ENCODE results near the gene NETO2. TPM values are rescaled to one million over a fixed set of nuclear protein-coding genes. Genes with fewer than 3 reads are reported as not detected.

Gene NETO2
- total and polyA plus RNA-seq, 2 donors (not counting 3 experiments of a cell fraction or from before 2014, with no cell fraction given): 18.4 to 24.8 TPM

DNA sequence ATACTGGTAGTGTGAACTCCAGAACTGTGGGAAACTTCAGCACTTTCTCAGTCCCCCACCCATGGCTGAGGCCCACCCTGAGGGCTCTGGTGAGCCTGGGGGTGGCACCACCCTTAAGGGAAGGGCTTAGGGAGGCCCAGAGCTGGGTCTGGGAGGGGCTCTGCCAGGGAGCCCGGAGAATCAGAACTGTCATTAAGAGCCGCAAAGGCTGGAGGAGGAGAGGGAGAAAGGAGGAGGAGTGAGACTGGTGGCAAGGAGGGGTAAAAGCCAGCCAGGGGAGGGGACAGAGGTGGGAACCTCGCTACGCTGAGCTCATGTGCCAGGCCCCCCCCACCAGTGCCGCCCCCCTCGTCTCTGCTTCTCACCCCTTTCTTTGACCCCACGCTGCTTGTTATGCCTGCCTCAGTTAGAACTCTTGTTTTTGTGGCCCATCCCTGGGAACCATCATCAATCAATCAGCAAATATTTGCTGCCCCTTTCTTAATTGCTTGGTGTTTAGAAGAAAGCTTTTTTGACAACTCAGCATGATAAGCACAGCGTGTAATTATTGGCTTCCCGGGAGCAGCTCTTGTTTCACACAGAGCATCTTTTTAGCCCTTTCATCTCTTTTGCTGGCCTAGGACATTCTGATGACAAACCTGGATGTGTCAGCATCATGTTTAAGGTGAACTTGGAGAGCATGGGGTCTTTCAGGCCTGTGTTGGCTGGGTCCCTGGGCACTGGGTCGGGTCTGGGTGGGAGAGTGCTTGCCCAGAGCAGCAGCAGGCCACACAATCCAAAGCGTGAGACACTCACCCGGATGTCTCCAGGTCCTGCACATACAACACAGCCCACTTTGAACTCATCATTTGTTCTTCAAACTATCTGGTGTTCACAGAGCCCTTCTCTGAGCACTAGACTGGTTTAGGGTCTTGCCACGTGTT is 77.7 kb downstream of the NETO2 start:
- Histone ChIP-seq H3K4me1 (ENCODE audit: control insufficient read depth, extremely low read depth, insufficient read depth, low read length) (no peaks in the 10 kb centered on the region), H3K27ac (ENCODE audit: insufficient read depth, low read depth, low read length) (no peak overlapping the region), H4K20me1 (replicated peaks; ENCODE audit: control insufficient read depth, extremely low read depth, insufficient read depth, low read length) (no peaks in the 10 kb centered on the region), H3K4me2 (ENCODE audit: insufficient read depth, low read length) (no peak overlapping the region), H3K27me3 (ENCODE audit: control insufficient read depth in 2 of 2, insufficient read depth in 2 of 2, low read length in 2 of 2) (no peaks in the 10 kb centered on the region), H2AFZ (ENCODE audit: low read depth, low read length) (no peak overlapping the region), H3K9ac (replicated peaks; ENCODE audit: extremely low read depth, insufficient read depth, low read length) (no peak overlapping the region), H3K9me1 (replicated peaks; ENCODE audit: control insufficient read depth, extremely low read depth, insufficient read depth, low read length) (no peaks in the 10 kb centered on the region), H3K4me3 (replicated peaks in 1 of 3; ENCODE audit: insufficient read depth in 1 of 3, low read depth in 1 of 3, low read length in 3 of 3) (no peak overlapping the region), H3K9me3 (replicated peaks; ENCODE audit: control insufficient read depth, insufficient read depth, low read length) (no peaks in the 10 kb centered on the region), H3K36me3 (ENCODE audit: control insufficient read depth in 2 of 2, extremely low read depth in 1 of 2, insufficient read depth in 2 of 2, low read length in 2 of 2) (no peaks in the 10 kb centered on the region), H3K79me2 (ENCODE audit: control insufficient read depth, insufficient read depth, low read length) (no peaks in the 10 kb centered on the region)
- dilution Hi-C loops (cut with MboI; ENCODE audit: extremely low pct_ligation_motif_present, low sequenced_read_pairs) (no loop called here), intact Hi-C loops (cut with micrococcal nuclease) (no loop called here)
- FAIRE-seq: no peak
- POLR2A ChIA-PET: no interaction called here
- BruUV-seq (replicated peaks): no TSS peak
- TF ChIP-seq GATA2 (IDR thresholded peaks at IDR 0.05; ENCODE audit: insufficient read depth, insufficient read length, low read depth, low read length) (no peak), EZH2 (IDR thresholded peaks at IDR 0.05; ENCODE audit: borderline replicate concordance, low read depth, low read length, severe bottlenecking) (no peak), JUN (IDR thresholded peaks at IDR 0.05; ENCODE audit: borderline replicate concordance, insufficient read depth, insufficient read length, low read depth) (no peak), FOS (IDR thresholded peaks at IDR 0.05; ENCODE audit: borderline replicate concordance, insufficient read depth, low read length) (no peak), POLR2A (IDR thresholded peaks at IDR 0.05; ENCODE audit: low read depth, low read length) (no peak), MYC (IDR thresholded peaks at IDR 0.05; ENCODE audit: low read depth, low read length) (no peak), POLR2AphosphoS5 (IDR thresholded peaks at IDR 0.05; ENCODE audit: insufficient read depth, low read depth, low read length) (no peak)
- TF ChIP-seq, protein P1, sequence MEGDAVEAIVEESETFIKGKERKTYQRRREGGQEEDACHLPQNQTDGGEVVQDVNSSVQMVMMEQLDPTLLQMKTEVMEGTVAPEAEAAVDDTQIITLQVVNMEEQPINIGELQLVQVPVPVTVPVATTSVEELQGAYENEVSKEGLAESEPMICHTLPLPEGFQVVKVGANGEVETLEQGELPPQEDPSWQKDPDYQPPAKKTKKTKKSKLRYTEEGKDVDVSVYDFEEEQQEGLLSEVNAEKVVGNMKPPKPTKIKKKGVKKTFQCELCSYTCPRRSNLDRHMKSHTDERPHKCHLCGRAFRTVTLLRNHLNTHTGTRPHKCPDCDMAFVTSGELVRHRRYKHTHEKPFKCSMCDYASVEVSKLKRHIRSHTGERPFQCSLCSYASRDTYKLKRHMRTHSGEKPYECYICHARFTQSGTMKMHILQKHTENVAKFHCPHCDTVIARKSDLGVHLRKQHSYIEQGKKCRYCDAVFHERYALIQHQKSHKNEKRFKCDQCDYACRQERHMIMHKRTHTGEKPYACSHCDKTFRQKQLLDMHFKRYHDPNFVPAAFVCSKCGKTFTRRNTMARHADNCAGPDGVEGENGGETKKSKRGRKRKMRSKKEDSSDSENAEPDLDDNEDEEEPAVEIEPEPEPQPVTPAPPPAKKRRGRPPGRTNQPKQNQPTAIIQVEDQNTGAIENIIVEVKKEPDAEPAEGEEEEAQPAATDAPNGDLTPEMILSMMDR (IDR thresholded peaks at IDR 0.05; ENCODE audit: extremely low read depth in 1 of 2, insufficient read depth in 1 of 2, low read depth in 1 of 2, low read length in 2 of 2): no peak
- TF ChIP-seq, protein P2, sequence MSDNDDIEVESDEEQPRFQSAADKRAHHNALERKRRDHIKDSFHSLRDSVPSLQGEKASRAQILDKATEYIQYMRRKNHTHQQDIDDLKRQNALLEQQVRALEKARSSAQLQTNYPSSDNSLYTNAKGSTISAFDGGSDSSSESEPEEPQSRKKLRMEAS (IDR thresholded peaks at IDR 0.05; ENCODE audit: insufficient read depth, insufficient read length): no peak
- no peak for DNase-seq (ENCODE audit: low read depth, low spot score)
- CTCF ChIA-PET: no interaction called here

All from endothelial cell of umbilical vein (primary cell).